ENCODE measurements around the gene GLYR1.

GRCh38 chr16:4890026-4890425 lies 42.9 kb upstream of the GLYR1 start:
- TF ChIP-seq POLR2AphosphoS5 (IDR thresholded peaks at IDR 0.05) (no peak), CTCF (IDR thresholded peaks at IDR 0.05) (no peak), POLR2A (IDR thresholded peaks at IDR 0.05; ENCODE audit: low read depth) (no peak), EP300 (IDR thresholded peaks at IDR 0.05) (no peak)

All from esophagus muscularis mucosa (tissue), 4 donors.